NCI-H1417 treated with DMSO at 0.1 percent for 48 hours (cell line): Measurements from ENCODE around the gene OR52A5.

Source experiments
- DNase-seq: peaks from one replicate; lab custom pipeline; 2025; lab: John Stamatoyannopoulos, UW

OR52A5 gene

DNA sequence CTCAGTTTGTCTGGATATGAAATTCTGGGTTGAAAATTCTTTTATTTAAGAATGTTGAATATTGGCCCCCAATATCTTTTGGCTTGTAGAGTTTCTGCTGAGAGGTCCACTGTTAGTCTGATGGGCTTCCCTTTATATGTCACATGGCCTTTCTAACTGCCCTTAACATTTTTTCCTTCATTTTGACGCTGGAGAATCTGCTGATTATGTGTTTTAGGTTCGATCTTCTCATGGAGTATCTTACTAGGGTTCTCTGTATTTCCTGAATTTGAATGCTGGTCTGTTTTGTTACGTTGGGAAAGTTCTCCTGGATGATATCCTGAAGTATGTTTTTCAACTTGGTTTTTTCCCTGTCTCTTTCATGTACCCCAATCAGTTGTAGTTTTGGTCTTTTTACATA, 22.8 kb downstream of the OR52A5 start:
- no peak for DNase-seq

- no peak for DNase-seq
These were observed 30.9 kb downstream of the OR52A5 start for GRCh38 chr11:5107285-5107684.

DNA sequence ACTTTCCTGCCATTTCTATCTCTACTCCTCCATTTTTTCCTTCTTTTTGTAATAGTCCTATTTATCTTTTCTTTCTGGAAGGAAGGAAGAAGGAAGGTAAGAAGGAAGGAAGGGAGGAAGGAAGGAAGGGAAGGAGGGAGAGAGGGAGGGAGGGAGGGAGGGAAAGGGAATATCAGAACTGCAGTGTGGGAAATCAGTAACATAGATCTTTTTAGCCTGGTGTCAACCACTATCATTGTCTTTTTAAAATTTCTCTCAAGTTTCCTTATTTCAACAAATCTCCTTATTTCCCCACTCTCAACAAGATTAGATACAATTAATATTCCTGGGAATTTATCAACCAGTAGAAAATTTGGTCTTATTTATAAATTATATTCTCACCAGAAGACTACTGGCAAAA, 35.1 kb downstream of the OR52A5 start:
- no peak for DNase-seq

DNA sequence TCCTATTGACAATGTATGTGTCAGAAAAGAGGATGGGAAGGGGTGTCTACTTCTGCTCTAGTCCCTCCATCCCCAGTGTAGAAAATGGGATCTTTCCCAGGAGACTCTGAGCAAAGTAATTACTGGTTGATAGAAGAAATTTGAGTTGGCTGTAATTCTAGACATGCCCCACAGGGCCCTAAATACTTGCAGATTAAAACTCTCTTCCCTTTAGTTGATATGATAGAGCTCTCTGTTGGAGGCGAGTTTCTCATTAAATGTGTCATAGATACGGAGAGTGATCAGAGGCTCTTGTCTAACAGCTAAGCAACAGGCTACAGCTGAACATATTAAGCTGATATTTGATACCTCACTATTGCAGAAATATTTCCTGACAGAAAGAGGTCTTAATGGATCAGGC, 35.9 kb downstream of the OR52A5 start:
- DNase-seq, result no peak

GRCh38 chr11:5096011-5096410, 42.1 kb downstream of the OR52A5 start:
- no peak for DNase-seq

GRCh38 chr11:5092821-5093585, 45.2 kb downstream of the OR52A5 start:
- no peak for DNase-seq

GRCh38 chr11:5090668-5091067, 47.5 kb downstream of the OR52A5 start:
- no peak for DNase-seq

- DNase-seq, result no peak
These were observed 49.6 kb downstream of the OR52A5 start for GRCh38 chr11:5088556-5088955.

DNA sequence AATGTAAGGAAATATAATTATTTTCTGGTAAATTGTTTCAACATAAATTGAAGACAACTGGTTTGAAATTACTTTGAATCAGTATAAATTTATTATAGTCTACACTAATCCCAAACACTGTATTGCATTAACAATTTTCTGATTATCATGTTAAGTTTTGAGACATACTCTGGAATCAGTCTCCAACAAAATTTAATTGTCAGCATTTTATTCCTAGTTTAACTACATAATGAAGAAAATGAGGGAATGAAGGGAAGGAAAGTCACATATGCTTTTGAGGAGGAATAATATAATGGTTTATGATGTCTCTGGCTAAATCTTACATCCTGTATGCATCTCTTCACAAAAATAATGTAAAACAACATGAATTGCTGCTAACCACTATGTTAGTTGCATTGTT, 54.6 kb downstream of the OR52A5 start:
- DNase-seq, result no peak

- DNase-seq, result no peak
These were observed 56.8 kb downstream of the OR52A5 start for GRCh38 chr11:5081405-5081804.
